HG02678 (cell line): Measurements from ENCODE around the gene PWP2.
"Not testable (repeated sequence)": the region's sequence is repeated elsewhere in the genome, so short reads cannot be mapped to it uniquely, and the experiment has no call there.

ENCODE experiments used
- ATAC-seq: cut with Tn5 transposase; IDR thresholded peaks from one replicate; pipeline ENCODE4 v1.9.1; 2021; ENCODE audit warnings: mild to moderate bottlenecking, moderate library complexity; ENCODE audit not compliant: unreplicated experiment

Gene PWP2

DNA sequence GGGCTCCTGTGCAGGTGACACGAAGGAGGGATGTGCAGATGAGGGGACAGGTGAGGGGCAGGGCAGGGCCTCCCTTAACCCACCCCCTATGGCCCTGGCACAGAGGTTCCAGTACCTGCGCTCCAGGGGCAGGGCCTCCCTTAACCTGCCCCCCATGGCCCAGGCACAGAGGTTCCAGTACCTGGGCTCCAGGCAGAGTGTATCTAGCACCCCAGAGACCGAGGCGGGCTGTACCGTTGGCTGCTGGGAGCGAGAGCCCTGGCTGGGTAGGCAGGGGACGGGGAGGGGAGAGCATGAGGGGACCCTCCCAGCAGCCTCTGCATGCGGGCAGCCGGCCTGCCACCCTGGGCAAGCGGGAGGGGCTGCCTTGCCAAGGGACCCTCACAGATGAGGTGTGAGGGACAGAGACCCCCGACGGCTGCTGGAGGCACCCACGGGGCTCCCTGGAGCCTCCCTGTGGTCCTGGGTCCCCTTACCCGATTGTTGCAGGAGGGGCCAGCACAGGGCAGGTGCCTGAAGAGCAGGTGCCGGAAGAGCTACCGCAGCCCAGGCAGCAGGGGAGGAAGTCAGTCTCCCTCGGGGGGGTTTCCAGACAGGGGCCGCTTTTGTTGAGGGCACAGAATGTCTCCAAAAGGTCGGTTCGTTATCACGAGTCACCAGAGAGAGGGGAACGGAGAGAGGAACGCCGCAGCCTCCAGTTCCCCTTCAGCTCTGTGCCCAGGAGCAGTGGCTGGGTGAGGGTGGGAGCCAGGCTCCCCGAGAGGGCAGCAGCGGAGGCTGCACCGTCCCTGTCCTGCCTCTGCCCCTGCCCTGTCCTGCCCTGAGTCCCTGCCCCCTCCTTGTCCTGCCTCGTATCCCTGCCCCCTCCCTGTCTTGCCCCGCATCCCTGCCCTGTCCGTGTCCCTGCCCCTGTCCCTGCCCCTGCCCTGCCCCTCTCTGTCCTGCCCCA, 52.4 kb downstream of the PWP2 start:
- ATAC-seq, result not testable (repeated sequence)

DNA sequence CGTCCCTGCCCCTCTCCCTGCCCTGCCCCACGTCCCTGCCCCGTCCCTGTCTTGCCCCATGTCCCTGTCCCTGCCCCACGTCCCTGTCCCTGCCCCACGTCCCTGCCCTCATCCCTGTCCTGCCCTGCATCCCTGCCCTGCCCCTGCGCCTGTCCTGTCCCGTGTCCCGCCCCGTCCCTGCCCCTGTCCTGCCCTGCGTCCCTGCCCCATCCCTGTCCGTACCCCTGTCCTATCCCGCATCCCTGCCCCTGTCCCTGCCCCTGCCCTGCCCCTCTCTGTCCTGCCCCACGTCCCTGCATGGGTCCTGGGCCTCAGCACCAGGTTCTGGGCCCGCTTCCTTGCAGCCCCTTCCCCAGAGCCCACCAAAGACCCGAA, 53.1 kb downstream of the PWP2 start:
- not testable (repeated sequence) for ATAC-seq

DNA sequence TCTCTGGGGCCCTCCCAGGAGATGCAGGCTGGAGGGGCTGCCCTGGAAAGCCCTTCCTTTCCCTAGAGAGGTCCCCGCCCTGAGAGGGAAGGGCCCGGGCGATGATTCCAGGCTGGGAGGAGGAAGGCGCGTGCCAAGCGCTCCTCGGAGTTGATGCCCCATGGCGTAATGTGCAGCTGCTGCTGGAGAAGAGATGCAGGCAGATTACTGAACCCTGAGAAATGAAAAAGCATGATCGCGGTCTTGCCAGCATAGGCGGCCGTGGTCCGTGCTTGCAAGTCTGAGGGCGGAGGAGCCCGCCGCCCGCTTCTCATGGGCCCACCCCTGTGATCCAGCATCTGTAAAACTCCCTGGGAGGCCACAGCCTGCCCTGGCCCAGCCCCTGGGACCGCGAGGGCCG, 53.6 kb downstream of the PWP2 start:
- not testable (repeated sequence) for ATAC-seq

DNA sequence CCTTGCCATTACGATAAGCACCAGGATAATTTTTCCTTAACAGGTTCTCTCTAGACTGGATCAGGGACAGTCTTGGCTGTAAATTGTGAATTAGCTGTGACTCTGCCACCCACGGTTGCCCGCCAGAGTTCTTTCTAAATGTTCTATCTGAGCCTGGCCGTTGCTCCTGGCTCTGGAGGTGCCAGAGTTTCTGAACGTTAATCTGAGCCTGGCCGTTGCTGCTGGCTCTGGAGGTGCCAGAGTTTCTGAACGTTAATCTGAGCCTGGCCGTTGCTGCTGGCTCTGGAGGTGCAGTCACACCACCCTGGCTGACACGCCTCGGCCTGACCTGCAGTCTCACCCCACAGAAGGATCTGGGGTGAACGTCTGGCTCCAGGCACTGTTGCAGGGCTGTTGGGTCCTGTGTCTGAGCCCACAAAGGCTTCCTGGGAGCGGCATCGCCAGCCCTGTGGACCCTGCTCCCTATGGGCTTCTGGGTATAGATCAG, 56.0 kb downstream of the PWP2 start:
- ATAC-seq, result not testable (repeated sequence)

DNA sequence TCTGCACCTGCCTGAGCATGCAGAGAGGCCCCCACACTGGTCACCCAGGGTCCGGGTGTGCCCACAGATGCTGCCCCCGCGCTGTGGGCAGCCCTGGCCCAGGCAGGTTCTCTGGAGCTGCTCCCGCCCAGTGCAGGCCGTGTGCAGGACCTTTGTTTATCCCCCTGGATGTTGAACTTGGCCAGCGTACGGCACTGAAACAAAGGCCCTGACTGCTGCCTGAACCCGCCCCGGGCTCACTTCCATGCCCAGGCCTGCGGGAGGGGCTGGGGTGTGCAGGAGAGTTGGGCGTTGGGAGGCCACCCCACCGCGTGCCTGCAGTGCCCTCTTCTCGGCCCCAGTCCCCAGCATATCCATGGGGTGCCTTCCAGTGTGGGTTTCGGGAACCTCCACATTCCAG, 58.7 kb downstream of the PWP2 start:
- not testable (repeated sequence) for ATAC-seq

DNA sequence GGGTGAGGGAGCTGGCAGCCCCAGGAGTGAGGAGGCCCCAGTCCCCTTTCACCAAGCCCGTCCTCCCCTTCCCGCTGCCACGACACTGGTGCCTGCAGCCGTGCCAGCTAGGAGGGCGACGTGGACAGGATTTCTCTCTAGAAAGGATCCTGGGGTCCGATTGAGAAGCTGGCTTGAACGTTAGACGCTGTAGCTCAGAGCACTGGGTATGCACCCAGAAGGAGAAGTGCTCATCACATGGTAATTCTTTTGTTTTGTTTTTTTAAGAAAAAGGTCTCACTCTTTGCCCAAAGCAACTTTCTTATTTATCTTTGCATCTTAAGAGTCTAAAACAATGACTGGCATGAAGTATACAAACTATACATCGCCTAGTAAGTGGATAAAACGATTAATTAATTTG, 60.3 kb downstream of the PWP2 start:
- not testable (repeated sequence) for ATAC-seq

DNA sequence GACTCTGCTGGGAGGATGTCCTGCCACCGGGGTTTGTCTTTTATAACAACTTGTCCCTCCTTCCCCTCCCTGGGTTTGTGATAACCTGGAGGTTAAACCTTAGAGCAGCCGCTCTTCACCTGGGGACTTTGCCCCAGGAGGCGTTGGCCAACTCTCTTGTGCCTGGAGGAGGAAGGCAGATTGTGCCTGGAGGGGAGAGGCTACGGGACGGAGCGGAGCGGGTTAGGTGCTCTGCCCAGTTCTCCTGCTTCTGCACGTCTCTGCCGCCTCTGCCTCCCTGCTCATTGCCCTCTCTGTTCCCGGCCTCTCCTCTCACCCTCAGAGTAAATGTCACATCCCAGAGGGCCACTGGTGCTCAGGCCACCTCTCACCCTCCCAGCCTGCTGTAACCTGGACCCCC, 63.1 kb downstream of the PWP2 start:
- not testable (repeated sequence) for ATAC-seq

DNA sequence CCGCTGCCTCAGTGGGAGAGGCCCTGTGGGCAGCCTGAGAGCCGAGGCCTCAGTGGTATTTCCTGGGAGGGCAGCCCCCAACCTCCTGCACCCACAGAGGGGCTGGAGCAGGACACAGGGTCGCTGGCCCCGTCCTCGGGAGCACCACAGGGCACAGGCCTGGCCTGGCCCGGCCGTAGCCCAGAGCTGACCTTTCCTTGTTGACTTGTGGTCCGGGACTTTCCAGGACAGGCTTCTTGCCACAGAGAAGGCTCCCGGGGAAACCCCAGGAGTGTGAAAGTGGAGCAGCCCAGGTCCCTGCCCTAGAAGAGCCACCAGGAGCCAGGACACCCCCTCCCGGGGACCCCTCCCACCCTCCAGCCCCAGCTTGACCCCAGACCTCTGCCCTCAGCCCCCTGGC, 63.7 kb downstream of the PWP2 start:
- ATAC-seq, result not testable (repeated sequence)

DNA sequence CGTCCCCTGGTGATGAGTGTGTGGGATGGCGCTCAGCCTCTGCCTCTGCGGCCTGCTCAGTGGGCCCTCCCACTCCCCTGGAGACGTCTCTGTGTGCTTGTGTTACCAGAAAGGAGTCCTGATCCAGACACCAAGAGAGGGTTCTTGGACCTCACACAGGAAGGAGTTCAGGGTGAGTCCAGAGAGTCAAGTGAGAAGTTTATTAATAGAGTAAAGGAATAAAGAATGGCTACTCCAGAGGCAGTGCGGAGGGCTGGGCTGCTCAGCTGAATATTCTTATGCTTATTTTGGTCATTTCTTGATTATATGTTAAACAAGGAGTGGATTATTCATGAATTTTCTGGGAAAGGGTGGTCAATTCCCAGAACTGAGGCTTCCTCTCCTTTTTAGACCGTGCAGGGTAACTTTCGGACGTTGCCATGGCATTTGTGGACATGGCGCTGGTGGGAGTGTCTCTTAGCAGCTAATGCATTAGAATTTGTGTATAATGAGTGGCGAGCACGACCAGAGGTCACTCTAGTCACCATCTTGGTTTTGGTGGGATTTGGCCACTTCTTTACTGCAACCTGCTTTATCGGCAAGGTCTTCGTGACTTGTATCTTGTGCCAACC, 64.9 kb downstream of the PWP2 start:
- not testable (repeated sequence) for ATAC-seq

DNA sequence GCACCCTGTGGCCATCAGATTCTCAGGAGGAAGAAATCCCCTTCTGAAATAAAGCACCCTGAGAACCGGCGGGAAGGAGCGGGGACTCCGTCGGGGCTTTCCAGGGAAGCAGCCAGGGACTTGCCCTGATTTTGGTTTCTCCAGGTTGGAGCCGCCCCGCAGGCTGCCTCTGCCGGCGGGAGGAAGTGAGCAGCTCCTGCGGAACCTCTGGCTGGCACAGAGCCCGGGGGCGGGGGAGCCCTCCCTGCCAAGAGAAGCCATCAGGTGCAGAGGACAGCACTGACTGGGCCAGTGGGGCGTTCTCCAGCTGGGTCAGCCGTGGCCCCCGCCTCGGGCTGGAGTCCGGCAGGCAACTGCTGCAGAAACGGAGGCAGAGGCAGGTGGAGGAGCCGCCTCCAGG, 65.5 kb downstream of the PWP2 start:
- not testable (repeated sequence) for ATAC-seq

DNA sequence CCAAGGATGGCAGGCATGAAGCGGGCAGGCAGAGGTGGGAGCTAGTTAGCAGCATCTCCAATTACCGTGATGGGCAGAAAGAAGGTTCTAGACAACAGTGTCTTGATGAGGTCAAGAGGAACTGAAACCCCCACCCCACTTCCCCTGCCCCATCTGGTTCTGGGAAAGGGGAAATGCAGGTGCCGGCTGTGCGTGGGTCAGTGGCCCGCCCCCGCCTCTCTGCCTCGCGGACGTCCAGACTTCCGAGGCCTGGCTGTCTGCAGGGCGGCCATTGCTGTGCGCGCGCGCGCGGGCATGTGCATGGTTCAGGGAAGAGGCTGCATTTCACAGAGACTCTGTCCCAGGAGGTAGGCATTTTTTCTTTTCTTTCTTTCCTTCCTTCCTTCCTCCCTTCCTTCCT, 68.0 kb downstream of the PWP2 start:
- ATAC-seq, result peak; percentile 64

DNA sequence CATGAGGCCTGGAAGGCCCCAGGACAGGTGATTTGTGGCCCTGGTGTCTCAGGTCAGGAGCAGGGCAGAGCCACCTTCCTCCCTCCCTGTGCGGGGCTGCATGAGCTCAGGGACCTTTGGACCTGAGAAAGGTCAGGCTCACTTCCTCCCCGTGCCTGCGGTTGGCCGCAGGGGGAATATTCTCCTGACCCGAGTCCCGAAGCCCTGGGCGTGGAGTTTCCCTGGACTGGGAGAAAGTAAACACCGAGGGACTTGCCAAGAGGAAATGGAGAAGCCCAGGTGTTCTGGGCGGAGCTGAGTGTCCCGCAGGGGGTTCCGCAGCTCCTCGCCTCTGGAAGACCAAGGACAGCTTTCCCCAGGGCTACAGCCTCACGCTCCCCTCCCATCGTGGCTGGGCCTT, 68.9 kb downstream of the PWP2 start:
- not testable (repeated sequence) for ATAC-seq
